GM20000 (cell line): ENCODE results near the gene FBN3.

ENCODE experiments used
- DNase-seq: peaks from one replicate; pipeline ENCODE4 v3.0.0; 2012; ENCODE audit warnings: low spot score
- TF ChIP-seq, protein P1 (sequence below): IDR thresholded peaks from 2 replicates; pipeline ENCODE4 v1.5.1; 2012; ENCODE audit warnings: mild to moderate bottlenecking, control low read depth; ENCODE audit errors: extremely low read depth, missing control alignments

The FBN3 gene

GRCh38 chr19:8147582-8147978 is 1.8 kb downstream of the FBN3 start:
- no peak for DNase-seq
- TF ChIP-seq, protein P1, sequence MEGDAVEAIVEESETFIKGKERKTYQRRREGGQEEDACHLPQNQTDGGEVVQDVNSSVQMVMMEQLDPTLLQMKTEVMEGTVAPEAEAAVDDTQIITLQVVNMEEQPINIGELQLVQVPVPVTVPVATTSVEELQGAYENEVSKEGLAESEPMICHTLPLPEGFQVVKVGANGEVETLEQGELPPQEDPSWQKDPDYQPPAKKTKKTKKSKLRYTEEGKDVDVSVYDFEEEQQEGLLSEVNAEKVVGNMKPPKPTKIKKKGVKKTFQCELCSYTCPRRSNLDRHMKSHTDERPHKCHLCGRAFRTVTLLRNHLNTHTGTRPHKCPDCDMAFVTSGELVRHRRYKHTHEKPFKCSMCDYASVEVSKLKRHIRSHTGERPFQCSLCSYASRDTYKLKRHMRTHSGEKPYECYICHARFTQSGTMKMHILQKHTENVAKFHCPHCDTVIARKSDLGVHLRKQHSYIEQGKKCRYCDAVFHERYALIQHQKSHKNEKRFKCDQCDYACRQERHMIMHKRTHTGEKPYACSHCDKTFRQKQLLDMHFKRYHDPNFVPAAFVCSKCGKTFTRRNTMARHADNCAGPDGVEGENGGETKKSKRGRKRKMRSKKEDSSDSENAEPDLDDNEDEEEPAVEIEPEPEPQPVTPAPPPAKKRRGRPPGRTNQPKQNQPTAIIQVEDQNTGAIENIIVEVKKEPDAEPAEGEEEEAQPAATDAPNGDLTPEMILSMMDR: no peak

DNA sequence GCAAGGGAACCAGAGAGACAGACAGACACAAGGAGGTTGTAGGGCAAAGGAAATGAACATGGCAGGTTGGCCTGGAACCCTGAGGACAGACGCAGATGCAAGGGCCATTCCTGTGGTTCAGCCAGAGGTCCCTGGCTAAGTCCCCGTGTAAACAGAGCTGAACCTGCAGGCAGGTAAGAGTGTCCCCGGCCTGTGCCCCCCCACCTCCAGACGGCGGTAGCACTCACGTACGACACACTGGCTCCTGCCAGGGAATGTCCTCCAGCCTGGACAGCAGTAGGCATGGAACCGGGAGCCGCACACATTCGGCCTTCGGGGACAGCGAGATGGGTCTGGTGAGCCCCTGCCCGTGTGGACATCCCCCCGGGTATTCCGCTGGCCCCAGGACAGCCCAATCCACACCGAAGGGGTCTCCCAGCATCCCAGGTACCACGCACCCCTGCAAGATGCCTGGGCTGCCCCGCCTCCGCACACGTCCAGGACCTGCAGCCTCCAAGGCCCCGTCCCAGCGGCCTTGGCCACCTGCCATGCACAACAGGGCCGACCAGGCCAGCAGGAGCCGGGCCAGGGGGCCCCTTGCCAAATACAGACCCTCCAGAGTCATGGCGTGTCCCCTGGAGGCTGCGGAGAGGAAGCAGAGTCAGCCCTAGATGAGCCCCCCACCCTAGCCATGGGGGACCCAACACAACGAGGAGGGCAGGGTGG is 2.4 kb downstream of the FBN3 start:
- DNase-seq: no peak
- TF ChIP-seq, protein P1: no peak

DNA sequence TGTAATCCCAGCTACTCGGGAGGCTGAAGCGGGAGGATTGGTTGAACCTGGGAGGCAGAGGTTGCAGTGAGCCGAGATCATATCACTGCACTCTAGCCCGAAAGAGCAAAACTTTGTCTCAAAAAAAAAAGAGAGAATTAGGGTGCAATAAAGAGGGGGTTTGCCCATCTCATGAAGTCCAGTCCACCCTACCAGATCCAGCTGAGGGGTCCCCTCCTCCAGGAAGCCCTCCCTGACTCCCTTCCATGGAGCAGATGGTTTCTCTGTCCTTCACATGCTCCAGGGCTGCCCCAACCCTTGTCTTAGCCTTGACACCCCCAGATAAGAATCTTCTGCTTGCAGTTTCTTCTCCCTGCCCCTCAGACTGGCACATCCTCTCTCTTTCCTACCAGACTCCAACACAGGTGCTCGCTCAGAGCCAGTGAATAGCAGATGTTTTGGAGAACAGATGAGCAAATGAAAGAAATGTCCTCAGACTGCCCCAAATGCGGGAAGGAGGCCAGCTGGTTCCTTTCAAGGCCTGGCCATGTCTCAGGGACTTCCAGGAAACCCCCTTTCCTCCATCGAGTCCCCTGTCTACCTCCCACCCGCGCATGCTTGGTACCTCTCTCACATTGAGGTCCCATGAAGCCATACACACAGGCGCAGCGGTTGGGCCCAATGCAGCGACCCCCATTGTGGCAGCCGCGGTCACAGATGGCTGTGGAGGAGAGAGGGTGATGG is 5.0 kb downstream of the FBN3 start:
- no peak for DNase-seq
- TF ChIP-seq, protein P1: no peak

GRCh38 chr19:8143041-8143440 is 6.4 kb downstream of the FBN3 start:
- DNase-seq: no peak
- TF ChIP-seq, protein P1: no peak

DNA sequence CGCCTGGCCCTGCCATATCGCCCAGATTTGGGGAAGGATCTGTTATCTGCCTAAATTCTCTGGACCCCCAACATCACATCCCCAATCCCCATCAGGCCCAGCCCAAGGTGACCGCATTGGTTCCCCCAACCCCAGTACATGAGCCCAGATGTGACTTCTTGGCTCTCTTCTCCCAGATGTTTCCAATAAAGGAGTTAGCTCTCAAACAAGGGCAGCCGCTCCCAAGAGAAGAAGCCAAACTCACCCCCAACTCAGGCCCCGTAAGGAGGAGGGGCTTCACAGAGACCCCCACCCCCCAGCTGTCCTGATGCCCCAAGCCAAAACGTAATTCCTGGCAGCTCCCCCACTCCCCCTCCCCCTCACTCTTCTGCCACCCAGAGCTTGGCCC is 6.9 kb downstream of the FBN3 start:
- DNase-seq: no peak
- TF ChIP-seq, protein P1: no peak

DNA sequence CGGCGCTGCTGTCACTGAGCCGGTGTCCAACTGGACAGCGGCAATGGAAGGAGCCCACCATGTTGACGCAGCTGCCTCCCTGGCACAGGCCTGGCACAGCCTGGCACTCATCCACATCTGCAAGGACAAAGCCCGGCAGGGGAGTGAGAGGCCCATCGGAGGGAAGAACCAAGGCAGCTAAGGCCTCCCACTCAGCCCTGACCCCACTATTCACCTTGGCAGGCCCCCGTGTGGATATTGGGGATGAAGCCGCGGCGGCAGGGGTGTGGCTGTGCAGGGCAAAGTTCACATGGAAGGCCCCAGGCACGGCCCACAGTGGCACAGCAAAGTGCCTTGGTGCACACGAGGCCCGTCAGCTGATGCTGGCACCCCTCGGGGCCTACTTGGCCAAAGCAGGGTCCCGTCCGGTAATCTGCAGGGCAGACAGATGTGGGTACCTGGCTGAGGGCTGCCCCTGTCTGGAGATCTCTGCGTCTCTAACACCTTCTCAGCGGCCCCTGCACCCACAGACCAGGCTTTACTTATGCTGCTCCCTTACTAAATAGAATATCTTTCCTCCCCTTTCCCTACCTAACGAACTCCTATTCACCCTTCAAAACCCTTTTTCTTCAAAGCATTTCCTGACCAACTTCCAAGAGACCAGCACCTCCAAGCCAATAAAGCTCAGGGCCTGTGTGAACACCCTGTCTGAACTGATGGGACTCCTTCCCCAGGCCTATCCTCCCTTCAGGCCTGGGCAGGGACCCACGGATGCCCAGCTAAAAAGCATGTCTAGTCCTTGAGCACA is 7.5 kb downstream of the FBN3 start:
- TF ChIP-seq, protein P1: no peak
- no peak for DNase-seq

DNA sequence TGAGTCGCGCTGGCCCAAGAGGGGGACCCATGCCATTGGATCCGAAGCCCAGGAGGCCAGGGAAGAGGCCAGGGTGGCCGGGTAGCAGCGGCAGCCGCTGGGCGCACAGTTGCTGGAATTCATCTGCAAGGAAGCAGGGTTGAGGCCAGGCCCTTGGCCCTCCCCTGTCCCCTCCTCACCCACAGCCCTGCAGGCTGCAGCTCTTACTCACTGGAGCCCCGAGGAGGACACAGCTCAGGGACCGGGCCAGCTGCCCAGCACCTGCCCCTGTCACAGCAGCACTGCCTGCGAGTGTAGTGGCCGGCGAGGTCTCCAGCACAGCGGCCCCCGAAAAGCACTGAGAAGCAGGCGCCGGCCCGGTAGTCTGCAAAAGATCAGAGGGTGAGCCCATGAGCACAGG is 11.2 kb downstream of the FBN3 start:
- no peak for DNase-seq
- TF ChIP-seq, protein P1: no peak
